HepG2 (cell line): ENCODE data around the gene OVAAL. TPM values are rescaled to one million over a fixed set of nuclear protein-coding genes. Genes with fewer than 3 reads are reported as not detected.

Source experiments
- ATAC-seq: fragments of 200-7000 bp; cut with Tn5 transposase; 3 replicates; pipeline ENCODE4 v1.9.1; 2020; ENCODE audit warnings: mild to moderate bottlenecking, moderate library complexity
- BruUV-seq: library from RNA; stranded (reverse); fragments of 400-500 nt; replicated peaks from 2 replicates; lab custom pipeline; 2021; lab: Mats Ljungman, UMichigan
- CTCF ChIA-PET: fragments of 300-600 bp; formaldehyde crosslinking; extraction: SDS; loops from one replicate; lab custom pipeline; 2021; ENCODE audit warnings: low total read pairs, inconsistent platforms, low intra/inter-chr PET ratio; lab: Yijun Ruan, JAX
- POLR2A ChIA-PET: fragments of 350-600 bp; sonication (Branson Sonifier 250); formaldehyde crosslinking; loops from one replicate; lab custom pipeline; 2020; ENCODE audit warnings: antibody characterized with exemption, inconsistent platforms; lab: Yijun Ruan, JAX
- DNase-seq: peaks from one replicate; pipeline ENCODE4 v3.0.0-alpha.2; 2015; ENCODE audit warnings: low spot score
- FAIRE-seq: peaks from 3 replicates; lab custom pipeline; 2011; peaks lifted over from hg19 to GRCh38; lab: Jason Lieb, UNC
- H2AFZ ChIP-seq: one replicate; pipeline ENCODE4 v1.6.1; 2011; ENCODE audit warnings: low read length, inconsistent platforms
- H3K27ac ChIP-seq: fragments of 300-600 bp; 3 replicates; pipeline ENCODE4 v1.8.0; 2011; ENCODE audit warnings: mixed run types, mild to moderate bottlenecking, mixed read lengths, low read length, inconsistent platforms; ENCODE audit not compliant: insufficient read depth; ENCODE audit errors: extremely low read length
- H3K27me3 ChIP-seq, 2 experiments: fragments of 200-600 bp in 1 of 2; 2 replicates in 1 of 2; 3 replicates in 1 of 2; pipeline versions ENCODE4 v1.6.0 to v1.8.0; 2011; ENCODE audit warnings: low read length in 2 of 2, mild to moderate bottlenecking in 2 of 2, moderate library complexity in 2 of 2, inconsistent platforms in 1 of 2; ENCODE audit not compliant: insufficient read depth in 2 of 2, control insufficient read depth in 1 of 2
- H3K36me3 ChIP-seq, 2 experiments: fragments of 200-600 bp in 1 of 2; replicated peaks in 1 of 2; 2 replicates in 1 of 2; 3 replicates in 1 of 2; pipeline versions ENCODE4 v1.5.1 to v1.8.0; 2011; ENCODE audit warnings: low read length in 2 of 2, inconsistent platforms in 1 of 2; ENCODE audit not compliant: insufficient read depth in 2 of 2, control insufficient read depth in 1 of 2
- H3K4me1 ChIP-seq: 2 replicates; pipeline ENCODE4 v1.5.1; 2012; ENCODE audit warnings: low read length, inconsistent platforms; ENCODE audit not compliant: insufficient read depth
- H3K4me2 ChIP-seq: 2 replicates; pipeline ENCODE4 v1.6.0; 2011; ENCODE audit warnings: low read depth, low read length, inconsistent platforms
- H3K4me3 ChIP-seq, 3 experiments: fragments of 200-600 bp in 1 of 3; sonication (generic), shearing (Covaris generic) in 1 of 3; replicated peaks in 1 of 3; 2 replicates each; pipeline ENCODE4 v1.5.1; 2011 to 2016; ENCODE audit warnings: low read length in 3 of 3, inconsistent platforms in 2 of 3, low read depth in 2 of 3, mild to moderate bottlenecking in 2 of 3, control low read depth in 1 of 3, mixed read lengths in 1 of 3; ENCODE audit not compliant: insufficient read depth in 1 of 3
- H3K79me2 ChIP-seq: one replicate; pipeline ENCODE4 v1.6.1; 2011; ENCODE audit warnings: low read length, inconsistent platforms; ENCODE audit not compliant: insufficient read depth
- H3K9ac ChIP-seq: 2 replicates; pipeline ENCODE4 v1.6.0; 2011; ENCODE audit warnings: mild to moderate bottlenecking, low read depth, low read length, inconsistent platforms; ENCODE audit not compliant: insufficient read depth
- H3K9me3 ChIP-seq: 2 replicates; pipeline ENCODE4 v1.5.1; 2012; ENCODE audit warnings: mild to moderate bottlenecking, low read length
- H4K20me1 ChIP-seq: 2 replicates; pipeline ENCODE4 v1.6.0; 2011; ENCODE audit warnings: inconsistent platforms, mild to moderate bottlenecking, low read length, moderate library complexity; ENCODE audit not compliant: insufficient read depth
- CCAR2 ChIP-seq: fragments of 200-400 bp; formaldehyde crosslinking; optimal IDR thresholded peaks from 2 replicates; pipeline ENCODE3; 2018; ENCODE audit warnings: low read depth, mild to moderate bottlenecking, low read length, moderate library complexity
- EED ChIP-seq: sonication (generic); formaldehyde crosslinking; IDR thresholded peaks from 2 replicates; pipeline ENCODE4 v1.5.0; 2020; ENCODE audit warnings: mild to moderate bottlenecking, missing genetic modification reagents
- FUBP1 ChIP-seq: sonication (generic); formaldehyde crosslinking; IDR thresholded peaks from 2 replicates; pipeline ENCODE4 v1.5.1; 2020; ENCODE audit warnings: missing genetic modification reagents, mild to moderate bottlenecking, borderline replicate concordance
- HDAC1 ChIP-seq: sonication (generic); formaldehyde crosslinking; IDR thresholded peaks from 2 replicates; pipeline ENCODE4 v1.5.1; 2020; ENCODE audit warnings: mild to moderate bottlenecking, missing genetic modification reagents
- HNRNPUL1 ChIP-seq: fragments of 200-400 bp; formaldehyde crosslinking; IDR thresholded peaks from 2 replicates; pipeline ENCODE4 v1.6.1; 2017; ENCODE audit warnings: low read depth, mild to moderate bottlenecking, low read length, moderate library complexity
- HOXD1 ChIP-seq: sonication (generic); formaldehyde crosslinking; IDR thresholded peaks from 2 replicates; pipeline ENCODE4 v1.5.0; 2020; ENCODE audit warnings: missing genetic modification reagents
- KLF11 ChIP-seq: IDR thresholded peaks from 2 replicates; pipeline ENCODE4 v1.6.1; 2016; ENCODE audit warnings: missing compliant biosample characterization
- KLF6 ChIP-seq: IDR thresholded peaks from 2 replicates; pipeline ENCODE4 v1.8.0; 2016; ENCODE audit warnings: missing biosample characterization, missing genetic modification reagents
- MIER2 ChIP-seq: IDR thresholded peaks from 2 replicates; pipeline ENCODE4 v1.6.1; 2016; ENCODE audit warnings: missing biosample characterization, missing genetic modification reagents
- RARG ChIP-seq: sonication (generic); formaldehyde crosslinking; IDR thresholded peaks from 2 replicates; pipeline ENCODE4 v1.4.0; 2020; ENCODE audit warnings: low read depth, mild to moderate bottlenecking, missing genetic modification reagents
- SRSF9 ChIP-seq: fragments of 200-400 bp; formaldehyde crosslinking; IDR thresholded peaks from 2 replicates; pipeline ENCODE4 v1.6.1; 2018; ENCODE audit warnings: borderline replicate concordance, mild to moderate bottlenecking, low read depth, low read length; ENCODE audit not compliant: insufficient read depth, poor library complexity, severe bottlenecking
- THAP11 ChIP-seq: IDR thresholded peaks from 2 replicates; pipeline ENCODE4 v1.6.1; 2016; ENCODE audit warnings: missing biosample characterization, missing genetic modification reagents
- TMF1 ChIP-seq: sonication (generic); formaldehyde crosslinking; IDR thresholded peaks from 2 replicates; pipeline ENCODE4 v1.8.1; 2022; ENCODE audit warnings: low read depth, missing genetic modification reagents
- ZBTB7A ChIP-seq: sonication (generic); formaldehyde crosslinking; IDR thresholded peaks from 2 replicates; pipeline ENCODE4 v1.8.0; 2022; ENCODE audit warnings: mild to moderate bottlenecking, missing genetic modification reagents
- ZNF562 ChIP-seq: sonication (generic); formaldehyde crosslinking; IDR thresholded peaks from 2 replicates; pipeline ENCODE4 v1.8.0; 2022; ENCODE audit warnings: missing genetic modification reagents, borderline replicate concordance
- ZNF574 ChIP-seq: sonication (generic); formaldehyde crosslinking; IDR thresholded peaks from 2 replicates; pipeline ENCODE4 v1.4.0; 2020; ENCODE audit warnings: missing genetic modification reagents
- WGBS: methylation state at CpG from one replicate; pipeline ENCODE4 v1.1.6; 2017; ENCODE audit warnings: low lambda C conversion rate; 5-methylcytosine and 5-hydroxymethylcytosine counted together
- in situ Hi-C: cut with HindIII; loops from 2 replicates; pipeline ENCODE4 v1.10.0; 2017; ENCODE audit warnings: low pct_unique_long_range_greater_than_20kb; ENCODE audit not compliant: extremely low pct_ligation_motif_present
- intact Hi-C: fragments of 100-400 bp; cut with micrococcal nuclease; formaldehyde crosslinking; loops from one replicate; pipeline ENCODE4 v1.10.0; 2022; ENCODE audit not compliant: unreplicated experiment
- polyA plus RNA-seq, 8 experiments: library from polyadenylated mRNA; depleted of rRNA in 3 of 8; stranded (reverse) in 7 of 8; unstranded in 1 of 8; fragments of >200 nt; fragmentation: Illumina TruSeq in 4 of 8; extraction: Trizol in 4 of 8; gene quantifications; 2 replicates each; pipeline versions ENCODE4 v1.2.1 to v1.2.3, GENCODE V29; 2011 to 2016; ENCODE audit warnings: low read depth in 4 of 8, missing spikeins in 1 of 8, mixed read lengths in 1 of 8; ENCODE audit not compliant: insufficient read depth in 1 of 8
- total RNA-seq, 5 experiments: library from RNA; depleted of rRNA; stranded (reverse); fragments of >200 nt; fragmentation: Illumina TruSeq; extraction: Trizol; gene quantifications; 2 replicates each; pipeline ENCODE4 v1.2.3, GENCODE V29; 2016; ENCODE audit warnings: low read depth in 1 of 5
- TF ChIP-seq, protein P1 (sequence below): sonication (generic); formaldehyde crosslinking; IDR thresholded peaks from 2 replicates; pipeline ENCODE4 v1.4.0; 2020; ENCODE audit warnings: mild to moderate bottlenecking, missing genetic modification reagents
- TF ChIP-seq, protein P2 (sequence below): sonication (generic); formaldehyde crosslinking; IDR thresholded peaks from 2 replicates; pipeline ENCODE4 v1.8.0; 2022; ENCODE audit warnings: mild to moderate bottlenecking, missing genetic modification reagents, moderate library complexity

Gene OVAAL
- total and polyA plus RNA-seq, 2 of the 13 experiments (the other 11 are each of a cell fraction or from before 2014, with no cell fraction given) = 0.04 TPM; not detected in 1

- no peak overlapping the region for H2AFZ ChIP-seq
- intact Hi-C loops = no loop called here
- H3K36me3 ChIP-seq = no peaks in the 10 kb centered on the region
- no peak overlapping the region for H3K9ac ChIP-seq
- ChIA-PET CTCF (no interaction called here), POLR2A (no interaction called here)
- FAIRE-seq (no peak), DNase-seq (no peak), ATAC-seq (no peak)
- 25% methylated on average over 7 of the region's 7 CpGs for WGBS
- H3K27ac ChIP-seq = no peak overlapping the region
- no peaks in the 10 kb centered on the region for H4K20me1 ChIP-seq
- no peak overlapping the region for H3K4me3 ChIP-seq
- no peak overlapping the region for H3K4me2 ChIP-seq
- H3K9me3 ChIP-seq = no peaks in the 10 kb centered on the region
- no peaks in the 10 kb centered on the region for H3K4me1 ChIP-seq
- no peaks in the 10 kb centered on the region; a peak in 1 of 5 replicates for H3K27me3 ChIP-seq
- in situ Hi-C loops = no loop called here
- H3K79me2 ChIP-seq = no peaks in the 10 kb centered on the region
- no TSS peak for BruUV-seq
- TF ChIP-seq EED (CRISPR knock-in tag) = no peak
- TF ChIP-seq TMF1 (CRISPR knock-in tag) = no peak
- TF ChIP-seq ZBTB7A (CRISPR knock-in tag) = no peak
- no peak for TF ChIP-seq MIER2
- TF ChIP-seq ZNF562 (CRISPR knock-in tag) = no peak
- TF ChIP-seq FUBP1 (CRISPR knock-in tag) = no peak
- no peak for TF ChIP-seq KLF6
- TF ChIP-seq HOXD1 (CRISPR knock-in tag) = no peak
- TF ChIP-seq, protein P1, sequence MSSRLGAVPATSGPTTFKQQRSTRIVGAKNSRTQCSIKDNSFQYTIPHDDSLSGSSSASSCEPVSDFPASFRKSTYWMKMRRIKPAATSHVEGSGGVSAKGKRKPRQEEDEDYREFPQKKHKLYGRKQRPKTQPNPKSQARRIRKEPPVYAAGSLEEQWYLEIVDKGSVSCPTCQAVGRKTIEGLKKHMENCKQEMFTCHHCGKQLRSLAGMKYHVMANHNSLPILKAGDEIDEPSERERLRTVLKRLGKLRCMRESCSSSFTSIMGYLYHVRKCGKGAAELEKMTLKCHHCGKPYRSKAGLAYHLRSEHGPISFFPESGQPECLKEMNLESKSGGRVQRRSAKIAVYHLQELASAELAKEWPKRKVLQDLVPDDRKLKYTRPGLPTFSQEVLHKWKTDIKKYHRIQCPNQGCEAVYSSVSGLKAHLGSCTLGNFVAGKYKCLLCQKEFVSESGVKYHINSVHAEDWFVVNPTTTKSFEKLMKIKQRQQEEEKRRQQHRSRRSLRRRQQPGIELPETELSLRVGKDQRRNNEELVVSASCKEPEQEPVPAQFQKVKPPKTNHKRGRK (CRISPR knock-in tag) = no peak
- no peak for TF ChIP-seq CCAR2
- TF ChIP-seq SRSF9 = no peak
- no peak for TF ChIP-seq THAP11
- TF ChIP-seq, protein P2, sequence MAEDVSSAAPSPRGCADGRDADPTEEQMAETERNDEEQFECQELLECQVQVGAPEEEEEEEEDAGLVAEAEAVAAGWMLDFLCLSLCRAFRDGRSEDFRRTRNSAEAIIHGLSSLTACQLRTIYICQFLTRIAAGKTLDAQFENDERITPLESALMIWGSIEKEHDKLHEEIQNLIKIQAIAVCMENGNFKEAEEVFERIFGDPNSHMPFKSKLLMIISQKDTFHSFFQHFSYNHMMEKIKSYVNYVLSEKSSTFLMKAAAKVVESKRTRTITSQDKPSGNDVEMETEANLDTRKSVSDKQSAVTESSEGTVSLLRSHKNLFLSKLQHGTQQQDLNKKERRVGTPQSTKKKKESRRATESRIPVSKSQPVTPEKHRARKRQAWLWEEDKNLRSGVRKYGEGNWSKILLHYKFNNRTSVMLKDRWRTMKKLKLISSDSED (CRISPR knock-in tag) = no peak
- TF ChIP-seq RARG = no peak
- TF ChIP-seq ZNF574 (CRISPR knock-in tag) = no peak
- no peak for TF ChIP-seq HDAC1
- no peak for TF ChIP-seq KLF11 (CRISPR knock-in tag)
- TF ChIP-seq HNRNPUL1 = no peak
Observed at GRCh38 chr1:180548686-180549317, 10.0 kb upstream of the OVAAL start.
